Transverse colon (tissue), 4 donors: ENCODE data around the gene DHX40. TPM values are rescaled to one million over a fixed set of nuclear protein-coding genes. Genes with fewer than 3 reads are reported as not detected.

Experiments used
- DNase-seq: peaks from one replicate; pipeline ENCODE4 v3.0.0-alpha.2; 2019
- H3K27ac ChIP-seq, 4 donors: fragments of 200-600 bp; sonication (generic); 2 replicates each; pipeline ENCODE4 v1.5.1; 2016 to 2018; ENCODE audit warnings: inconsistent platforms in 4 of 4
- H3K27me3 ChIP-seq: fragments of 200-600 bp; sonication (generic); 2 replicates; pipeline ENCODE4 v1.5.1; 2017; ENCODE audit warnings: inconsistent platforms
- H3K36me3 ChIP-seq, 4 donors: fragments of 200-600 bp; sonication (generic); 2 replicates each; pipeline ENCODE4 v1.5.1; 2017 to 2019; ENCODE audit warnings: inconsistent platforms in 4 of 4
- H3K4me1 ChIP-seq, 4 donors: fragments of 200-600 bp; sonication (generic); 2 replicates each; pipeline ENCODE4 v1.5.1; 2017 to 2020; ENCODE audit warnings: inconsistent platforms in 4 of 4
- H3K4me3 ChIP-seq, 4 donors: fragments of 200-600 bp; sonication (generic); 1 replicate in 1 of 4; 2 replicates in 3 of 4; pipeline versions ENCODE4 v1.5.1 to v1.6.1; 2017 to 2019; ENCODE audit warnings: inconsistent platforms in 4 of 4
- H3K9me3 ChIP-seq, 2 donors: fragments of 200-600 bp; sonication (generic); 2 replicates each; pipeline ENCODE4 v1.5.1; 2017 to 2019; ENCODE audit warnings: inconsistent platforms in 2 of 2
- EP300 ChIP-seq: sonication (generic); formaldehyde crosslinking; IDR thresholded peaks from one replicate; pipeline ENCODE4 v1.6.1; 2017; ENCODE audit warnings: antibody characterized with exemption, low read depth
- POLR2A ChIP-seq: fragments of 450-650 bp; IDR thresholded peaks from one replicate; pipeline ENCODE4 v1.6.1; 2016; ENCODE audit warnings: antibody characterized with exemption, mild to moderate bottlenecking, moderate library complexity
- POLR2AphosphoS5 ChIP-seq, 3 donors: sonication (generic); formaldehyde crosslinking; IDR thresholded peaks; one replicate each; pipeline ENCODE4 v1.6.1; 2016; ENCODE audit warnings: antibody characterized with exemption in 3 of 3
- WGBS, 2 donors: methylation state at CpG; one replicate each; pipeline ENCODE4 v1.1.5; 2018; ENCODE audit warnings: low coverage in 1 of 2; 5-methylcytosine and 5-hydroxymethylcytosine counted together
- in situ Hi-C, 4 donors: fragments of 200-750 bp; cut with MboI; loops; one replicate each; pipeline versions ENCODE4 v1.15.0 to v1.15.1; 2017; ENCODE audit warnings: low sequenced_read_pairs in 3 of 4, low pct_ligation_motif_present in 1 of 4, low pct_unique_long_range_greater_than_20kb in 1 of 4
- intact Hi-C: fragments of 100-400 bp; cut with DNase I; formaldehyde crosslinking; loops from one replicate; pipeline ENCODE4 v1.15.1; 2023; ENCODE audit warnings: low total_unique reads
- total RNA-seq, 4 donors: library from RNA; depleted of rRNA; stranded (reverse); fragments of >200 nt; gene quantifications; one replicate each; pipeline ENCODE4 v1.1.0, GENCODE V29; 2016
- TF ChIP-seq, protein P1 (sequence below), 5 experiments: fragments of 200-600 bp in 3 of 5; fragments of 450-650 bp in 2 of 5; sonication (generic) in 3 of 5; IDR thresholded peaks; 1 replicate in 2 of 5; 2 replicates in 3 of 5; pipeline ENCODE4 v1.5.1; 2016 to 2017; ENCODE audit warnings: antibody characterized with exemption in 5 of 5, inconsistent platforms in 3 of 5, mild to moderate bottlenecking in 2 of 5, moderate library complexity in 1 of 5

Gene DHX40
- total RNA-seq, 4 donors from 2014 or later: 6.0 to 30.2 (median 15.2) TPM

- 46 to 53% methylated on average over 1 of the region's 1 CpG for WGBS, 2 donors
- intact Hi-C loops (no loop called here), in situ Hi-C loops (no loop called here)
- Histone ChIP-seq H3K27me3 (no peaks in the 10 kb centered on the region), H3K36me3 (peaks cover 0 to 6% (median 0%) of the 10 kb centered on the region in 4 donors), H3K4me3 (no peak overlapping the region), H3K27ac (peak overlapping the region in 2 of 4 donors; percentile 9 to 16), H3K4me1 (peaks cover 10 to 62% (median 40%) of the 10 kb centered on the region in 4 donors), H3K9me3 (no peaks in the 10 kb centered on the region)
- no peak for DNase-seq
- TF ChIP-seq, protein P1, sequence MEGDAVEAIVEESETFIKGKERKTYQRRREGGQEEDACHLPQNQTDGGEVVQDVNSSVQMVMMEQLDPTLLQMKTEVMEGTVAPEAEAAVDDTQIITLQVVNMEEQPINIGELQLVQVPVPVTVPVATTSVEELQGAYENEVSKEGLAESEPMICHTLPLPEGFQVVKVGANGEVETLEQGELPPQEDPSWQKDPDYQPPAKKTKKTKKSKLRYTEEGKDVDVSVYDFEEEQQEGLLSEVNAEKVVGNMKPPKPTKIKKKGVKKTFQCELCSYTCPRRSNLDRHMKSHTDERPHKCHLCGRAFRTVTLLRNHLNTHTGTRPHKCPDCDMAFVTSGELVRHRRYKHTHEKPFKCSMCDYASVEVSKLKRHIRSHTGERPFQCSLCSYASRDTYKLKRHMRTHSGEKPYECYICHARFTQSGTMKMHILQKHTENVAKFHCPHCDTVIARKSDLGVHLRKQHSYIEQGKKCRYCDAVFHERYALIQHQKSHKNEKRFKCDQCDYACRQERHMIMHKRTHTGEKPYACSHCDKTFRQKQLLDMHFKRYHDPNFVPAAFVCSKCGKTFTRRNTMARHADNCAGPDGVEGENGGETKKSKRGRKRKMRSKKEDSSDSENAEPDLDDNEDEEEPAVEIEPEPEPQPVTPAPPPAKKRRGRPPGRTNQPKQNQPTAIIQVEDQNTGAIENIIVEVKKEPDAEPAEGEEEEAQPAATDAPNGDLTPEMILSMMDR (IDR thresholded peaks at IDR 0.05): no peak
- no peak for TF ChIP-seq POLR2AphosphoS5 (IDR thresholded peaks at IDR 0.05)
Measured at GRCh38 chr17:59642565-59642964, 77.2 kb downstream of the DHX40 start.

GRCh38 chr17:59643159-59644140 is 78.0 kb downstream of the DHX40 start:
- WGBS, 2 donors: 69 to 71% methylated on average over 5 of the region's 5 CpGs
- no peaks in the 10 kb centered on the region for H3K9me3 ChIP-seq
- no peaks in the 10 kb centered on the region for H3K27me3 ChIP-seq
- H3K4me1 ChIP-seq: peaks cover 10 to 53% (median 35%) of the 10 kb centered on the region in 4 donors
- no peak for DNase-seq
- no peak for TF ChIP-seq POLR2A
- H3K4me3 ChIP-seq: no peak overlapping the region
- H3K36me3 ChIP-seq: peaks cover 0 to 12% (median 0%) of the 10 kb centered on the region in 4 donors
- intact Hi-C loops (no loop called here), in situ Hi-C loops (no loop called here)
- no peak overlapping the region for H3K27ac ChIP-seq

GRCh38 chr17:59647288-59647687 is 81.9 kb downstream of the DHX40 start:
- in situ Hi-C loops: no loop called here
- Histone ChIP-seq H3K27me3 (no peaks in the 10 kb centered on the region), H3K27ac (no peak overlapping the region), H3K36me3 (peaks cover 0 to 33% (median 12%) of the 10 kb centered on the region in 4 donors), H3K9me3 (no peaks in the 10 kb centered on the region), H3K4me1 (peaks cover 6 to 19% (median 9%) of the 10 kb centered on the region in 4 donors), H3K4me3 (no peak overlapping the region)
- WGBS, 2 donors: 91 to 94% methylated on average over 4 to 6 of the region's 6 CpGs
- intact Hi-C loops: no loop called here
- DNase-seq: no peak
- no peak for TF ChIP-seq POLR2A
- TF ChIP-seq EP300: no peak
- TF ChIP-seq, protein P1 (IDR thresholded peaks at IDR 0.05): no peak
- TF ChIP-seq POLR2AphosphoS5 (IDR thresholded peaks at IDR 0.05): no peak

GRCh38 chr17:59649886-59650285 is 84.5 kb downstream of the DHX40 start:
- in situ Hi-C loops: no loop called here
- TF ChIP-seq POLR2AphosphoS5 (IDR thresholded peaks at IDR 0.05): no peak
- TF ChIP-seq, protein P1 (IDR thresholded peaks at IDR 0.05): no peak
- TF ChIP-seq EP300: no peak
- no peak for TF ChIP-seq POLR2A
- Histone ChIP-seq H3K9me3 (peaks cover 0 to 4% of the 10 kb centered on the region in 2 donors), H3K27me3 (no peaks in the 10 kb centered on the region), H3K36me3 (peaks cover 0 to 56% (median 21%) of the 10 kb centered on the region in 4 donors), H3K4me3 (no peak overlapping the region), H3K27ac (no peak overlapping the region), H3K4me1 (no peaks in the 10 kb centered on the region)
- no peak for DNase-seq
- intact Hi-C loops: no loop called here
